GM23338 (cell line): ENCODE measurements around the gene CTNNA1. TPM values are rescaled to one million over a fixed set of nuclear protein-coding genes. Genes with fewer than 3 reads are reported as not detected.

ENCODE experiments used
- ATAC-seq: fragments of 200-7000 bp; cut with Tn5 transposase; 3 replicates; pipeline ENCODE4 v1.9.1; 2020
- DNase-seq: peaks from one replicate; pipeline ENCODE4 v3.0.0-alpha.2; 2015; ENCODE audit warnings: low spot score
- H2AFZ ChIP-seq: fragments of 200-600 bp; sonication (generic); 2 replicates; pipeline ENCODE4 v1.8.0; 2016; ENCODE audit warnings: antibody characterized with exemption, mild to moderate bottlenecking, moderate library complexity
- H3F3A ChIP-seq: fragments of 200-600 bp; sonication (generic); replicated peaks from 2 replicates; pipeline ENCODE4 v1.8.0; 2017; ENCODE audit warnings: antibody characterized with exemption, mixed run types, low read depth
- H3K27ac ChIP-seq: fragments of 200-600 bp; sonication (generic); 2 replicates; pipeline ENCODE4 v1.6.1; 2016; ENCODE audit warnings: low read depth
- H3K27me3 ChIP-seq: fragments of 200-600 bp; sonication (generic); 2 replicates; pipeline ENCODE4 v1.8.0; 2016; ENCODE audit warnings: mild to moderate bottlenecking, mixed run types, moderate library complexity; ENCODE audit not compliant: insufficient read depth
- H3K36me3 ChIP-seq: fragments of 200-600 bp; sonication (generic); 2 replicates; pipeline ENCODE4 v1.8.0; 2016; ENCODE audit warnings: mild to moderate bottlenecking; ENCODE audit not compliant: insufficient read depth
- H3K4me1 ChIP-seq: fragments of 200-600 bp; sonication (generic); 2 replicates; pipeline ENCODE4 v1.8.0; 2016; ENCODE audit warnings: mild to moderate bottlenecking, moderate library complexity; ENCODE audit not compliant: insufficient read depth
- H3K4me2 ChIP-seq: fragments of 200-600 bp; sonication (generic); 2 replicates; pipeline ENCODE4 v1.7.1; 2017; ENCODE audit warnings: mixed run types
- H3K4me3 ChIP-seq: fragments of 200-600 bp; sonication (generic); 2 replicates; pipeline ENCODE4 v1.6.1; 2016; ENCODE audit warnings: mixed run types
- H3K79me2 ChIP-seq: fragments of 200-600 bp; sonication (generic); replicated peaks from 2 replicates; pipeline ENCODE4 v1.8.0; 2017; ENCODE audit warnings: mild to moderate bottlenecking; ENCODE audit not compliant: insufficient read depth
- H3K9me2 ChIP-seq: fragments of 200-600 bp; sonication (generic); 2 replicates; pipeline ENCODE4 v1.8.0; 2017; ENCODE audit not compliant: insufficient read depth
- H4K20me1 ChIP-seq: fragments of 200-600 bp; sonication (generic); replicated peaks from 2 replicates; pipeline ENCODE4 v1.8.0; 2017; ENCODE audit warnings: mild to moderate bottlenecking; ENCODE audit not compliant: insufficient read depth
- H3K27ac Mint-ChIP-seq: 2 replicates; pipeline ENCODE4 v1.8.0; 2020; ENCODE audit warnings: inconsistent platforms, mild to moderate bottlenecking, moderate library complexity, mixed read lengths
- H3K27me3 Mint-ChIP-seq: 3 replicates; pipeline ENCODE4 v1.8.0; 2022; ENCODE audit warnings: low read depth, mild to moderate bottlenecking, moderate library complexity, mixed read lengths, inconsistent platforms; ENCODE audit not compliant: insufficient read depth, poor library complexity
- H3K36me3 Mint-ChIP-seq: 3 replicates; pipeline ENCODE4 v1.8.0; 2021; ENCODE audit warnings: low read depth, mild to moderate bottlenecking, inconsistent platforms, moderate library complexity, mixed read lengths
- H3K4me1 Mint-ChIP-seq: 3 replicates; pipeline ENCODE4 v1.8.0; 2020; ENCODE audit warnings: mild to moderate bottlenecking, inconsistent platforms, mixed read lengths
- H3K4me3 Mint-ChIP-seq: 3 replicates; pipeline ENCODE4 v1.8.0; 2021; ENCODE audit warnings: moderate library complexity, mild to moderate bottlenecking, inconsistent platforms, mixed read lengths
- H3K9me3 Mint-ChIP-seq: 3 replicates; pipeline ENCODE4 v1.8.0; 2020; ENCODE audit warnings: moderate library complexity, mild to moderate bottlenecking, inconsistent platforms, mixed read lengths
- EZH2 ChIP-seq: fragments of 200-600 bp; sonication (generic); IDR thresholded peaks from one replicate; pipeline ENCODE4 v1.8.0; 2017; ENCODE audit warnings: antibody characterized with exemption, mild to moderate bottlenecking, low read depth; ENCODE audit not compliant: unreplicated experiment
- EZH2phosphoT487 ChIP-seq: fragments of 200-600 bp; sonication (generic); IDR thresholded peaks from one replicate; pipeline ENCODE4 v1.8.1; 2018; ENCODE audit warnings: antibody characterized with exemption; ENCODE audit not compliant: unreplicated experiment
- JUNB ChIP-seq: IDR thresholded peaks from one replicate; pipeline ENCODE4 v1.6.1; 2016; ENCODE audit warnings: antibody characterized with exemption; ENCODE audit not compliant: unreplicated experiment
- NANOG ChIP-seq: IDR thresholded peaks from 2 replicates; pipeline ENCODE4 v1.6.1; 2016; ENCODE audit warnings: antibody characterized with exemption, borderline replicate concordance
- POLR2AphosphoS5 ChIP-seq: IDR thresholded peaks from 2 replicates; pipeline ENCODE4 v1.6.1; 2016; ENCODE audit warnings: antibody characterized with exemption, low read depth
- polyA plus RNA-seq: library from polyadenylated mRNA; unstranded; fragments of >200 nt; fragmentation: Nextera tagmentation; extraction: Ambion mirVana; gene quantifications from 2 replicates; pipeline ENCODE4 v1.2.1, GENCODE V29; 2016
- total RNA-seq: library from RNA; depleted of rRNA; stranded (reverse); fragments of >200 nt; shearing (Covaris generic); gene quantifications from 2 replicates; pipeline ENCODE4 v1.2.3, GENCODE V29; 2014
- TF ChIP-seq, protein P1 (sequence below), 2 experiments: fragments of 200-600 bp in 1 of 2; sonication (generic) in 1 of 2; conservative IDR thresholded peaks; 2 replicates each; pipeline versions ENCODE4 v1.5.1 to v1.6.1; 2016 to 2017; ENCODE audit warnings: antibody characterized with exemption in 2 of 2, low read depth in 2 of 2, mild to moderate bottlenecking in 2 of 2, moderate library complexity in 1 of 2
- TF ChIP-seq, protein P2 (sequence below): fragments of 250-450 bp; sonication (Bioruptor Pico); IDR thresholded peaks from 2 replicates; pipeline ENCODE4 v1.5.0; 2020; ENCODE audit warnings: mild to moderate bottlenecking, moderate library complexity
- TF ChIP-seq, protein P3 (sequence below): IDR thresholded peaks from one replicate; pipeline ENCODE4 v1.6.1; 2018; ENCODE audit warnings: antibody characterized with exemption; ENCODE audit not compliant: unreplicated experiment
- TF ChIP-seq, protein P4 (sequence below): IDR thresholded peaks from 2 replicates; pipeline ENCODE4 v1.6.1; 2016; ENCODE audit warnings: antibody characterized with exemption

CTNNA1 gene
- total and polyA plus RNA-seq, 2 experiments from 2014 or later = 111 to 348 TPM

DNA sequence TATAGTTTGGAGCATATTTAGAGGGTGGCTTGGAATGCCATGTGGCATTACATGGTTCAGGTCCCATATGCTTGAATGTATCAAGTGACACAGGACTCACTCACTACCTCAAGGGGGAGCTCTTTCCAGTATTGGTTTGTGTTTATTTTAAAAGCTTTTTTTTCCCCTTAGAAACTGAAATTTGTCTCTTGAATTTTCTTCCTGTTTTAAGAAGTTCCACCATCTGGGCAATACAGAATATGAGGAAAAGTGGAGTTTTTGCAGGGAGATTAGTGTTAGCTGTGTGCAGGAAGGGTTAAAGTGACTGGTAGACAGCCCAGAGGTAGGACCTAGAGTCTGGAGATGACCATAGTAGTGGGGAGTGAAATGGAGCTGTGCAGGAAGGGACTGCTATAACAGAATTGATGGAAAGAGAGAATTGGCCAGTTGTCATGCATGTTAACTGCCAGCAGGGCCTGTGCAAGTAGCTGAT, 36.6 kb downstream of the CTNNA1 start:
- peak; percentile 91 for ATAC-seq
- Mint-ChIP-seq H3K27ac (peak overlapping the region; percentile 69), H3K4me3 (no peak overlapping the region), H3K36me3 (peaks cover 20% of the 10 kb centered on the region), H3K9me3 (no peaks in the 10 kb centered on the region), H3K27me3 (peaks cover 2% of the 10 kb centered on the region), H3K4me1 (peaks cover 26% of the 10 kb centered on the region)
- no peaks in the 10 kb centered on the region for H3K27me3 ChIP-seq
- H3K4me1 ChIP-seq = peaks cover 9% of the 10 kb centered on the region
- no peak overlapping the region for H2AFZ ChIP-seq
- peaks cover 16% of the 10 kb centered on the region for H4K20me1 ChIP-seq
- no peaks in the 10 kb centered on the region for H3K36me3 ChIP-seq
- peaks cover 82% of the 10 kb centered on the region for H3K79me2 ChIP-seq
- TF ChIP-seq EZH2phosphoT487 (no peak), JUNB (no peak)
- TF ChIP-seq, protein P1, sequence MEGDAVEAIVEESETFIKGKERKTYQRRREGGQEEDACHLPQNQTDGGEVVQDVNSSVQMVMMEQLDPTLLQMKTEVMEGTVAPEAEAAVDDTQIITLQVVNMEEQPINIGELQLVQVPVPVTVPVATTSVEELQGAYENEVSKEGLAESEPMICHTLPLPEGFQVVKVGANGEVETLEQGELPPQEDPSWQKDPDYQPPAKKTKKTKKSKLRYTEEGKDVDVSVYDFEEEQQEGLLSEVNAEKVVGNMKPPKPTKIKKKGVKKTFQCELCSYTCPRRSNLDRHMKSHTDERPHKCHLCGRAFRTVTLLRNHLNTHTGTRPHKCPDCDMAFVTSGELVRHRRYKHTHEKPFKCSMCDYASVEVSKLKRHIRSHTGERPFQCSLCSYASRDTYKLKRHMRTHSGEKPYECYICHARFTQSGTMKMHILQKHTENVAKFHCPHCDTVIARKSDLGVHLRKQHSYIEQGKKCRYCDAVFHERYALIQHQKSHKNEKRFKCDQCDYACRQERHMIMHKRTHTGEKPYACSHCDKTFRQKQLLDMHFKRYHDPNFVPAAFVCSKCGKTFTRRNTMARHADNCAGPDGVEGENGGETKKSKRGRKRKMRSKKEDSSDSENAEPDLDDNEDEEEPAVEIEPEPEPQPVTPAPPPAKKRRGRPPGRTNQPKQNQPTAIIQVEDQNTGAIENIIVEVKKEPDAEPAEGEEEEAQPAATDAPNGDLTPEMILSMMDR (conservative IDR thresholded peaks at IDR 0.05; ENCODE audit: low read depth in 2 of 2) = peak; percentile 73 to 89
- H3K9me2 ChIP-seq = no peaks in the 10 kb centered on the region
- H3F3A ChIP-seq = no peaks in the 10 kb centered on the region
- peak; percentile 86 for DNase-seq
- no peak overlapping the region for H3K4me3 ChIP-seq
- H3K4me2 ChIP-seq = no peak overlapping the region
- no peak overlapping the region for H3K27ac ChIP-seq

- H3K36me3 Mint-ChIP-seq = peaks cover 17% of the 10 kb centered on the region
- H3K27ac Mint-ChIP-seq = no peak overlapping the region
- no peaks in the 10 kb centered on the region for H3F3A ChIP-seq
- peaks cover 85% of the 10 kb centered on the region for H3K79me2 ChIP-seq
- no peak overlapping the region for H3K4me2 ChIP-seq
- no peaks in the 10 kb centered on the region for H3K36me3 ChIP-seq
- no peak overlapping the region for H3K4me3 ChIP-seq
- peaks cover 2% of the 10 kb centered on the region for H3K27me3 Mint-ChIP-seq
- H2AFZ ChIP-seq = no peak overlapping the region
- no peaks in the 10 kb centered on the region for H3K9me3 Mint-ChIP-seq
- peaks cover 26% of the 10 kb centered on the region for H3K4me1 Mint-ChIP-seq
- H3K9me2 ChIP-seq = no peaks in the 10 kb centered on the region
- DNase-seq (no peak), ATAC-seq (no peak)
- H3K27ac ChIP-seq = no peak overlapping the region
- H3K4me3 Mint-ChIP-seq = no peak overlapping the region
- peaks cover 9% of the 10 kb centered on the region for H3K4me1 ChIP-seq
- no peaks in the 10 kb centered on the region for H3K27me3 ChIP-seq
- peaks cover 16% of the 10 kb centered on the region for H4K20me1 ChIP-seq
- TF ChIP-seq NANOG = no peak
- TF ChIP-seq, protein P2, sequence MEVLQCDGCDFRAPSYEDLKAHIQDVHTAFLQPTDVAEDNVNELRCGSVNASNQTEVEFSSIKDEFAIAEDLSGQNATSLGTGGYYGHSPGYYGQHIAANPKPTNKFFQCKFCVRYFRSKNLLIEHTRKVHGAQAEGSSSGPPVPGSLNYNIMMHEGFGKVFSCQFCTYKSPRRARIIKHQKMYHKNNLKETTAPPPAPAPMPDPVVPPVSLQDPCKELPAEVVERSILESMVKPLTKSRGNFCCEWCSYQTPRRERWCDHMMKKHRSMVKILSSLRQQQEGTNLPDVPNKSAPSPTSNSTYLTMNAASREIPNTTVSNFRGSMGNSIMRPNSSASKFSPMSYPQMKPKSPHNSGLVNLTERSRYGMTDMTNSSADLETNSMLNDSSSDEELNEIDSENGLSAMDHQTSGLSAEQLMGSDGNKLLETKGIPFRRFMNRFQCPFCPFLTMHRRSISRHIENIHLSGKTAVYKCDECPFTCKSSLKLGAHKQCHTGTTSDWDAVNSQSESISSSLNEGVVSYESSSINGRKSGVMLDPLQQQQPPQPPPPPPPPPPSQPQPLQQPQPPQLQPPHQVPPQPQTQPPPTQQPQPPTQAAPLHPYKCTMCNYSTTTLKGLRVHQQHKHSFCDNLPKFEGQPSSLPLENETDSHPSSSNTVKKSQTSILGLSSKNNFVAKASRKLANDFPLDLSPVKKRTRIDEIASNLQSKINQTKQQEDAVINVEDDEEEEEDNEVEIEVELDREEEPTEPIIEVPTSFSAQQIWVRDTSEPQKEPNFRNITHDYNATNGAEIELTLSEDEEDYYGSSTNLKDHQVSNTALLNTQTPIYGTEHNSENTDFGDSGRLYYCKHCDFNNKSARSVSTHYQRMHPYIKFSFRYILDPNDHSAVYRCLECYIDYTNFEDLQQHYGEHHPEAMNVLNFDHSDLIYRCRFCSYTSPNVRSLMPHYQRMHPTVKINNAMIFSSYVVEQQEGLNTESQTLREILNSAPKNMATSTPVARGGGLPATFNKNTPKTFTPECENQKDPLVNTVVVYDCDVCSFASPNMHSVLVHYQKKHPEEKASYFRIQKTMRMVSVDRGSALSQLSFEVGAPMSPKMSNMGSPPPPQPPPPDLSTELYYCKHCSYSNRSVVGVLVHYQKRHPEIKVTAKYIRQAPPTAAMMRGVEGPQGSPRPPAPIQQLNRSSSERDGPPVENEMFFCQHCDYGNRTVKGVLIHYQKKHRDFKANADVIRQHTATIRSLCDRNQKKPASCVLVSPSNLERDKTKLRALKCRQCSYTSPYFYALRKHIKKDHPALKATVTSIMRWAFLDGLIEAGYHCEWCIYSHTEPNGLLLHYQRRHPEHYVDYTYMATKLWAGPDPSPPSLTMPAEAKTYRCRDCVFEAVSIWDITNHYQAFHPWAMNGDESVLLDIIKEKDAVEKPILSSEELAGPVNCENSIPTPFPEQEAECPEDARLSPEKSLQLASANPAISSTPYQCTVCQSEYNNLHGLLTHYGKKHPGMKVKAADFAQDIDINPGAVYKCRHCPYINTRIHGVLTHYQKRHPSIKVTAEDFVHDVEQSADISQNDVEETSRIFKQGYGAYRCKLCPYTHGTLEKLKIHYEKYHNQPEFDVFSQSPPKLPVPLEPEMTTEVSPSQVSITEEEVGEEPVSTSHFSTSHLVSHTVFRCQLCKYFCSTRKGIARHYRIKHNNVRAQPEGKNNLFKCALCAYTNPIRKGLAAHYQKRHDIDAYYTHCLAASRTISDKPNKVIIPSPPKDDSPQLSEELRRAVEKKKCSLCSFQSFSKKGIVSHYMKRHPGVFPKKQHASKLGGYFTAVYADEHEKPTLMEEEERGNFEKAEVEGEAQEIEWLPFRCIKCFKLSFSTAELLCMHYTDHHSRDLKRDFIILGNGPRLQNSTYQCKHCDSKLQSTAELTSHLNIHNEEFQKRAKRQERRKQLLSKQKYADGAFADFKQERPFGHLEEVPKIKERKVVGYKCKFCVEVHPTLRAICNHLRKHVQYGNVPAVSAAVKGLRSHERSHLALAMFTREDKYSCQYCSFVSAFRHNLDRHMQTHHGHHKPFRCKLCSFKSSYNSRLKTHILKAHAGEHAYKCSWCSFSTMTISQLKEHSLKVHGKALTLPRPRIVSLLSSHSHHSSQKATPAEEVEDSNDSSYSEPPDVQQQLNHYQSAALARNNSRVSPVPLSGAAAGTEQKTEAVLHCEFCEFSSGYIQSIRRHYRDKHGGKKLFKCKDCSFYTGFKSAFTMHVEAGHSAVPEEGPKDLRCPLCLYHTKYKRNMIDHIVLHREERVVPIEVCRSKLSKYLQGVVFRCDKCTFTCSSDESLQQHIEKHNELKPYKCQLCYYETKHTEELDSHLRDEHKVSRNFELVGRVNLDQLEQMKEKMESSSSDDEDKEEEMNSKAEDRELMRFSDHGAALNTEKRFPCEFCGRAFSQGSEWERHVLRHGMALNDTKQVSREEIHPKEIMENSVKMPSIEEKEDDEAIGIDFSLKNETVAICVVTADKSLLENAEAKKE = no peak
- TF ChIP-seq POLR2AphosphoS5 = no peak
- no peak for TF ChIP-seq EZH2phosphoT487
- TF ChIP-seq, protein P3, sequence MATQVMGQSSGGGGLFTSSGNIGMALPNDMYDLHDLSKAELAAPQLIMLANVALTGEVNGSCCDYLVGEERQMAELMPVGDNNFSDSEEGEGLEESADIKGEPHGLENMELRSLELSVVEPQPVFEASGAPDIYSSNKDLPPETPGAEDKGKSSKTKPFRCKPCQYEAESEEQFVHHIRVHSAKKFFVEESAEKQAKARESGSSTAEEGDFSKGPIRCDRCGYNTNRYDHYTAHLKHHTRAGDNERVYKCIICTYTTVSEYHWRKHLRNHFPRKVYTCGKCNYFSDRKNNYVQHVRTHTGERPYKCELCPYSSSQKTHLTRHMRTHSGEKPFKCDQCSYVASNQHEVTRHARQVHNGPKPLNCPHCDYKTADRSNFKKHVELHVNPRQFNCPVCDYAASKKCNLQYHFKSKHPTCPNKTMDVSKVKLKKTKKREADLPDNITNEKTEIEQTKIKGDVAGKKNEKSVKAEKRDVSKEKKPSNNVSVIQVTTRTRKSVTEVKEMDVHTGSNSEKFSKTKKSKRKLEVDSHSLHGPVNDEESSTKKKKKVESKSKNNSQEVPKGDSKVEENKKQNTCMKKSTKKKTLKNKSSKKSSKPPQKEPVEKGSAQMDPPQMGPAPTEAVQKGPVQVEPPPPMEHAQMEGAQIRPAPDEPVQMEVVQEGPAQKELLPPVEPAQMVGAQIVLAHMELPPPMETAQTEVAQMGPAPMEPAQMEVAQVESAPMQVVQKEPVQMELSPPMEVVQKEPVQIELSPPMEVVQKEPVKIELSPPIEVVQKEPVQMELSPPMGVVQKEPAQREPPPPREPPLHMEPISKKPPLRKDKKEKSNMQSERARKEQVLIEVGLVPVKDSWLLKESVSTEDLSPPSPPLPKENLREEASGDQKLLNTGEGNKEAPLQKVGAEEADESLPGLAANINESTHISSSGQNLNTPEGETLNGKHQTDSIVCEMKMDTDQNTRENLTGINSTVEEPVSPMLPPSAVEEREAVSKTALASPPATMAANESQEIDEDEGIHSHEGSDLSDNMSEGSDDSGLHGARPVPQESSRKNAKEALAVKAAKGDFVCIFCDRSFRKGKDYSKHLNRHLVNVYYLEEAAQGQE = no peak
- no peak for TF ChIP-seq EZH2
- TF ChIP-seq, protein P4, sequence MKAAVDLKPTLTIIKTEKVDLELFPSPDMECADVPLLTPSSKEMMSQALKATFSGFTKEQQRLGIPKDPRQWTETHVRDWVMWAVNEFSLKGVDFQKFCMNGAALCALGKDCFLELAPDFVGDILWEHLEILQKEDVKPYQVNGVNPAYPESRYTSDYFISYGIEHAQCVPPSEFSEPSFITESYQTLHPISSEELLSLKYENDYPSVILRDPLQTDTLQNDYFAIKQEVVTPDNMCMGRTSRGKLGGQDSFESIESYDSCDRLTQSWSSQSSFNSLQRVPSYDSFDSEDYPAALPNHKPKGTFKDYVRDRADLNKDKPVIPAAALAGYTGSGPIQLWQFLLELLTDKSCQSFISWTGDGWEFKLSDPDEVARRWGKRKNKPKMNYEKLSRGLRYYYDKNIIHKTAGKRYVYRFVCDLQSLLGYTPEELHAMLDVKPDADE = no peak
Observed at GRCh38 chr5:138790684-138791083, 37.5 kb downstream of the CTNNA1 start.
